H1 (cell line): ENCODE results near the gene CASP1. TPM values are rescaled to one million over a fixed set of nuclear protein-coding genes. Genes with fewer than 3 reads are reported as not detected.

Experiments
- CTCF ChIA-PET: fragments of 300-600 bp; sonication (Branson Sonifier 250); formaldehyde crosslinking; loops from one replicate; lab custom pipeline; 2021; ENCODE audit not compliant: partially characterized antibody; lab: Charles Lee
- POLR2A ChIA-PET: fragments of 300-600 bp; sonication (Branson Sonifier 250); formaldehyde crosslinking; loops from one replicate; lab custom pipeline; 2021; ENCODE audit warnings: inconsistent platforms; ENCODE audit not compliant: partially characterized antibody; lab: Charles Lee
- DNase-seq, 2 experiments: peaks; one replicate each; pipeline versions ENCODE4 v3.0.0 to v3.0.0-alpha.2; 2010 to 2022; ENCODE audit warnings: low spot score in 2 of 2, low read depth in 1 of 2, mixed read lengths in 1 of 2
- FAIRE-seq: peaks from 2 replicates; lab custom pipeline; 2011; peaks lifted over from hg19 to GRCh38; lab: Jason Lieb, UNC
- H2AFZ ChIP-seq: 2 replicates; pipeline ENCODE4 v1.8.1; 2012; ENCODE audit warnings: low read length, inconsistent platforms
- H2AK5ac ChIP-seq: 2 replicates; pipeline ENCODE4 v1.6.1; 2013; ENCODE audit warnings: low read depth, low read length
- H2BK120ac ChIP-seq: replicated peaks from 2 replicates; pipeline ENCODE3; 2013; ENCODE audit warnings: low read depth, low read length, inconsistent platforms
- H2BK12ac ChIP-seq: 2 replicates; pipeline ENCODE4 v1.6.1; 2013; ENCODE audit warnings: low read depth, low read length
- H2BK15ac ChIP-seq: 2 replicates; pipeline ENCODE4 v1.6.1; 2013; ENCODE audit warnings: low read length
- H2BK20ac ChIP-seq: 2 replicates; pipeline ENCODE4 v1.6.1; 2013; ENCODE audit warnings: low read length
- H2BK5ac ChIP-seq: 2 replicates; pipeline ENCODE4 v1.6.1; 2013; ENCODE audit warnings: low read depth, low read length
- H3K14ac ChIP-seq: 2 replicates; pipeline ENCODE4 v1.6.1; 2013; ENCODE audit warnings: inconsistent platforms; ENCODE audit not compliant: insufficient read length
- H3K18ac ChIP-seq: 2 replicates; pipeline ENCODE4 v1.6.1; 2013; ENCODE audit warnings: low read length; ENCODE audit errors: extremely low read depth
- H3K23ac ChIP-seq: 2 replicates; pipeline ENCODE4 v1.6.1; 2013; ENCODE audit warnings: inconsistent platforms; ENCODE audit not compliant: insufficient read length
- H3K23me2 ChIP-seq: 2 replicates; pipeline ENCODE4 v1.6.1; 2013; ENCODE audit warnings: low read depth, low read length
- H3K27ac ChIP-seq: 2 replicates; pipeline ENCODE4 v1.6.1; 2011; ENCODE audit warnings: low read depth, low read length, inconsistent platforms
- H3K27me3 ChIP-seq, 4 experiments: replicated peaks in 1 of 4; 1 replicate in 1 of 4; 2 replicates in 3 of 4; pipeline versions ENCODE4 v1.6.1 to v1.8.1; 2011 to 2013; ENCODE audit warnings: low read length in 3 of 4, mild to moderate bottlenecking in 3 of 4, inconsistent platforms in 2 of 4, mixed read lengths in 2 of 4, moderate library complexity in 1 of 4; ENCODE audit not compliant: control insufficient read depth in 3 of 4, insufficient read depth in 3 of 4; ENCODE audit errors: extremely low read depth in 1 of 4
- H3K36me3 ChIP-seq, 4 experiments: 2 replicates each; pipeline versions ENCODE4 v1.6.1 to v1.8.1; 2011 to 2013; ENCODE audit warnings: mild to moderate bottlenecking in 4 of 4, low read length in 3 of 4, moderate library complexity in 2 of 4, control low read depth in 1 of 4, inconsistent platforms in 1 of 4; ENCODE audit not compliant: insufficient read depth in 4 of 4, control insufficient read depth in 2 of 4
- H3K4ac ChIP-seq: replicated peaks from 2 replicates; pipeline ENCODE3; 2013; ENCODE audit warnings: low read length, low read depth, mixed read lengths, inconsistent platforms; ENCODE audit not compliant: insufficient read length
- H3K4me1 ChIP-seq, 4 experiments: replicated peaks in 1 of 4; 1 replicate in 1 of 4; 2 replicates in 3 of 4; pipeline versions ENCODE4 v1.6.1 to v1.8.1; 2011 to 2013; ENCODE audit warnings: low read length in 3 of 4, inconsistent platforms in 2 of 4, mixed read lengths in 1 of 4; ENCODE audit not compliant: insufficient read depth in 4 of 4, control insufficient read depth in 3 of 4
- H3K4me2 ChIP-seq, 2 experiments: 2 replicates each; pipeline versions ENCODE4 v1.6.1 to v1.8.1; 2011 to 2013; ENCODE audit warnings: low read depth in 2 of 2, low read length in 2 of 2, control low read depth in 1 of 2, inconsistent platforms in 1 of 2, mild to moderate bottlenecking in 1 of 2; ENCODE audit not compliant: insufficient read depth in 1 of 2
- H3K4me3 ChIP-seq, 4 experiments: fragments of 200-600, 300-600 bp in 1 of 4; sonication (generic), shearing (Covaris generic), sonication (Bioruptor Twin) in 1 of 4; 2 replicates each; pipeline versions ENCODE4 v1.5.1 to v1.8.1; 2011 to 2016; ENCODE audit warnings: low read length in 4 of 4, low read depth in 3 of 4, control low read depth in 2 of 4, inconsistent platforms in 2 of 4, mild to moderate bottlenecking in 2 of 4, mixed read lengths in 1 of 4, moderate library complexity in 1 of 4; ENCODE audit not compliant: insufficient read depth in 2 of 4; ENCODE audit errors: extremely low read depth in 1 of 4
- H3K56ac ChIP-seq: replicated peaks from 2 replicates; pipeline ENCODE3; 2013; ENCODE audit warnings: low read depth, mild to moderate bottlenecking, mixed read lengths, low read length, inconsistent platforms; ENCODE audit not compliant: insufficient read length
- H3K79me1 ChIP-seq: 2 replicates; pipeline ENCODE4 v1.6.1; 2013; ENCODE audit warnings: low read depth, low read length, control low read depth
- H3K79me2 ChIP-seq, 2 experiments: 2 replicates each; pipeline versions ENCODE4 v1.6.1 to v1.8.1; 2012 to 2013; ENCODE audit warnings: low read length in 2 of 2, mild to moderate bottlenecking in 2 of 2, inconsistent platforms in 1 of 2; ENCODE audit not compliant: insufficient read depth in 2 of 2, control insufficient read depth in 1 of 2
- H3K9ac ChIP-seq, 4 experiments: replicated peaks in 1 of 4; 1 replicate in 1 of 4; 2 replicates in 3 of 4; pipeline versions ENCODE4 v1.6.1 to v1.8.1; 2011 to 2013; ENCODE audit warnings: low read depth in 3 of 4, low read length in 3 of 4, control low read depth in 2 of 4, mild to moderate bottlenecking in 2 of 4, moderate library complexity in 2 of 4, inconsistent platforms in 1 of 4; ENCODE audit errors: extremely low read depth in 1 of 4
- H3K9me3 ChIP-seq, 2 experiments: 2 replicates each; pipeline versions ENCODE4 v1.6.1 to v1.8.1; 2012 to 2013; ENCODE audit warnings: mild to moderate bottlenecking in 2 of 2, moderate library complexity in 2 of 2, control low read depth in 1 of 2, inconsistent platforms in 1 of 2, low read depth in 1 of 2, low read length in 1 of 2, mixed read lengths in 1 of 2; ENCODE audit not compliant: insufficient read depth in 2 of 2
- H4K20me1 ChIP-seq, 2 experiments: replicated peaks in 1 of 2; 2 replicates each; pipeline versions ENCODE3 to v1.8.1; 2011 to 2013; ENCODE audit warnings: inconsistent platforms in 2 of 2, low read length in 2 of 2, mild to moderate bottlenecking in 1 of 2; ENCODE audit not compliant: insufficient read depth in 2 of 2, control insufficient read depth in 1 of 2
- H4K5ac ChIP-seq: 2 replicates; pipeline ENCODE4 v1.6.1; 2013; ENCODE audit warnings: low read length, low read depth, mixed read lengths, inconsistent platforms; ENCODE audit not compliant: insufficient read length
- H4K8ac ChIP-seq: 2 replicates; pipeline ENCODE4 v1.8.0; 2013; ENCODE audit warnings: mild to moderate bottlenecking, moderate library complexity, low read length, inconsistent platforms; ENCODE audit not compliant: insufficient read depth; ENCODE audit errors: extremely low read depth
- H4K91ac ChIP-seq: replicated peaks from 2 replicates; pipeline ENCODE3; 2013; ENCODE audit warnings: low read length, mixed read lengths, inconsistent platforms; ENCODE audit not compliant: insufficient read length
- E2F6 ChIP-seq: IDR thresholded peaks from 2 replicates; pipeline ENCODE4 v1.6.1; 2012; ENCODE audit warnings: inconsistent platforms
- WGBS, 2 experiments: shearing (Covaris generic) in 1 of 2; methylation state at CpG; one replicate each; pipeline versions ENCODE4 v1.1.6 to v1.1.7; 2013 to 2015; ENCODE audit warnings: low lambda C conversion rate in 2 of 2, mixed read lengths in 2 of 2, inconsistent platforms in 1 of 2, low coverage in 1 of 2, missing lambda C conversion rate in 1 of 2; ENCODE audit not compliant: insufficient replicate concordance in 2 of 2, insufficient coverage in 1 of 2, insufficient read length in 1 of 2; ENCODE audit errors: extremely low coverage in 1 of 2, missing lambda C conversion rate in 1 of 2; 5-methylcytosine and 5-hydroxymethylcytosine counted together
- polyA plus RNA-seq, 7 experiments: library from polyadenylated mRNA; depleted of rRNA in 3 of 7; stranded (reverse) in 5 of 7; unstranded in 2 of 7; fragments of >200 nt in 5 of 7; fragments of 200-250 nt in 2 of 7; gene quantifications; 1 replicate in 5 of 7; 2 replicates in 1 of 7; 4 replicates in 1 of 7; pipeline versions ENCODE4 v1.2.1 to v1.2.3, GENCODE V29; 2011 to 2013; ENCODE audit warnings: missing spikeins in 2 of 7, mixed read lengths in 2 of 7
- total RNA-seq: library from RNA; stranded (reverse); fragmentation: NEBNext Ultra II Directional; extraction: Animal tissue kit (Norgen Biotek cat#: 25700); gene quantifications from 2 replicates; pipeline ENCODE4 v1.2.1, GENCODE V29; 2021

CASP1 gene
- total and polyA plus RNA-seq, 2 of the 8 experiments (the other 6 are each of a cell fraction or from before 2014, with no cell fraction given): not detected

GRCh38 chr11:105052487-105052886 is 17.5 kb upstream of the CASP1 start:
- H4K91ac ChIP-seq: no peak overlapping the region
- H2BK12ac ChIP-seq: no peak overlapping the region
- H3K27me3 ChIP-seq: no peaks in the 10 kb centered on the region
- H3K79me1 ChIP-seq: no peaks in the 10 kb centered on the region
- no peak overlapping the region for H3K14ac ChIP-seq
- no peak overlapping the region for H4K5ac ChIP-seq
- no peak overlapping the region for H2AK5ac ChIP-seq
- no peak overlapping the region for H3K27ac ChIP-seq
- ChIA-PET CTCF (no interaction called here), POLR2A (no interaction called here)
- no peaks in the 10 kb centered on the region for H3K36me3 ChIP-seq
- no peak overlapping the region for H3K18ac ChIP-seq
- no peaks in the 10 kb centered on the region for H3K4me1 ChIP-seq
- H3K23ac ChIP-seq: no peak overlapping the region
- WGBS, 2 experiments: 85% methylated on average over 3 of the region's 3 CpGs; no CpG with 5 or more reads in 1 of the 2 experiments
- H3K4me3 ChIP-seq: no peak overlapping the region
- no peak overlapping the region for H3K4me2 ChIP-seq
- H2AFZ ChIP-seq: no peak overlapping the region
- H3K9me3 ChIP-seq: no peaks in the 10 kb centered on the region; a peak in 1 of 4 replicates
- no peak overlapping the region for H3K4ac ChIP-seq
- FAIRE-seq: no peak
- DNase-seq: no peak
- no peaks in the 10 kb centered on the region for H3K79me2 ChIP-seq
- H2BK5ac ChIP-seq: no peak overlapping the region
- no peaks in the 10 kb centered on the region for H4K20me1 ChIP-seq
- no peak overlapping the region for H2BK20ac ChIP-seq
- no peak overlapping the region for H2BK120ac ChIP-seq
- H3K9ac ChIP-seq: no peak overlapping the region
- no peak for TF ChIP-seq E2F6
- H4K8ac ChIP-seq: no peak overlapping the region
- no peaks in the 10 kb centered on the region for H3K23me2 ChIP-seq
- H3K56ac ChIP-seq: no peak overlapping the region
- no peak overlapping the region for H2BK15ac ChIP-seq
